Stimulated activated CD4-positive, alpha-beta T cell treated with anti-CD3 and anti-CD28 coated beads, Interleukin-1b, Interleukin-23, amount 100 ng/mL, for 1 hour (primary cell): ENCODE results near the gene TEX9.
A peak's percentile ranks its signal among the peaks of the same experiment; 100 is the strongest.

Source experiments
- DNase-seq, 2 donors: peaks; one replicate each; pipeline ENCODE4 v3.0.0-alpha.2; 2020; ENCODE audit warnings: low read depth in 2 of 2

Gene TEX9

GRCh38 chr15:56454836-56455235, 89.6 kb downstream of the TEX9 start:
- no peak for DNase-seq

GRCh38 chr15:56456229-56456628, 91.0 kb downstream of the TEX9 start:
- no peak for DNase-seq

GRCh38 chr15:56459096-56459495, 93.9 kb downstream of the TEX9 start:
- DNase-seq: no peak

GRCh38 chr15:56460071-56460470, 94.8 kb downstream of the TEX9 start:
- no peak for DNase-seq

- DNase-seq: no peak
These were observed 95.7 kb downstream of the TEX9 start for GRCh38 chr15:56460947-56461346.

- DNase-seq: peak in 1 of 2 donors; percentile 10
These were observed 99.8 kb downstream of the TEX9 start, which contains the start of gene MNS1 for GRCh38 chr15:56464893-56465520. Gene MNS1 (minus strand): TSS chr15:56465137. CDS start chr15:56464972, 165 bp downstream.

GRCh38 chr15:56467616-56468015, 102.4 kb downstream of the TEX9 start:
- no peak for DNase-seq

GRCh38 chr15:56468401-56468800, 103.2 kb downstream of the TEX9 start:
- DNase-seq: no peak

- no peak for DNase-seq
These were observed 104.3 kb downstream of the TEX9 start for GRCh38 chr15:56469483-56469882.

GRCh38 chr15:56471440-56472069, 106.3 kb downstream of the TEX9 start:
- no peak for DNase-seq

GRCh38 chr15:56472278-56472677, 107.1 kb downstream of the TEX9 start:
- DNase-seq: no peak

- DNase-seq: no peak
These were observed 107.8 kb downstream of the TEX9 start for GRCh38 chr15:56473017-56473416.

GRCh38 chr15:56475351-56475750, 110.1 kb downstream of the TEX9 start:
- DNase-seq: no peak
